Stimulated activated CD4-positive, alpha-beta T cell treated with anti-CD3 and anti-CD28 coated beads, Interleukin-1b, Interleukin-23, amount 100 ng/mL, for 48 hours (primary cell): ENCODE data around the gene GTF2H4.

Experiments
- DNase-seq: peaks from one replicate; pipeline ENCODE4 v3.0.0-alpha.2; 2020

Gene GTF2H4

DNA sequence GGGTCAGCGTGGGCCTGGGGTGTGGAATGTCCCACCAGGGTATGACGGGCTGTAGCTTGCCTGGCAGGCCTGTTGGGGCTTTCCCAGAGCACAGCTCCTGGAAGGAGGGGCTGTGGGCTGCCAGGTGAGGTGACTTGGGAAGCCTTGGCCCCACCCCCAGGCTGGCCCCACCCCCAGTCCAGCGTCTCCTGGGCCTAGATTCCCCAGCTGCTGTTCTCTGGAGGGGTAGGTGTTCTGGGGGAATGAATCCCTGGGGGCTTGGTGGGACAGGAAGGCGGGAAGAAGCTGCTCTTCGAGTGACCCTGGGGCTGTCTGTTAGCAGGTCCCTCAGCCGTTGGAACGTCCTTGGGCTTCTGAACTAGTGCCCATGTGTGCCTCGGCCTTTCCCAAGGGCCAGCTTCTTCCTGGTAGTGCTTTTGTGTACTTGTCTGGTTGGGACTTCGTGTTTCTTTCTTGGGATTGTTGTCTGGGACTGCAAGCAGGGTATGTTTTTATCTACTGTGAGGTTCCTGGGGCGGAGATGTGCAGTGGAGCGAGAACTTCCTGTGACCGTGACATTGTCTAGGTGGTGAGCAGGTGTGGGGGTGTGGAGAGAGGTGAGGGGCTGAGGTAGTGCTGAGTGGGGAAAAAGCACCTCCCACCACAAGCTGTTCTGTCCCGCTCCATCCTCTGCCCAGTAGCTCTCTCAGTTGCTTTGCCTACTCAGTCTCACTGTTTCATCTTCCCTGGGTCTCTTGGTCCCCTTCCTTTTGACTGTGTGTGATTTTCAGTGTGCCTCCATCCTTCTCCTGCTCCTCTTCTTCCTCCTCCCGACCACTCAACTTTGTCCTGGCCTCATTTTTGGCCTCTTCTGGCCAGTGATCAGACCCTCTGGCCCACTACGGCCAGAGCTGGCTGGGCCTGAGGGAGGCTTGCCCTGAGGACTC, 25.0 kb upstream of the GTF2H4 start:
- DNase-seq = no peak

GRCh38 chr6:30883685-30884520, 24.1 kb upstream of the GTF2H4 start, which contains the start of gene DDR1:
Gene DDR1 (plus strand): TSS chr6:30884519. CDS start chr6:30888730, 4,211 bp downstream.
- DNase-seq = peak; percentile 32

DNA sequence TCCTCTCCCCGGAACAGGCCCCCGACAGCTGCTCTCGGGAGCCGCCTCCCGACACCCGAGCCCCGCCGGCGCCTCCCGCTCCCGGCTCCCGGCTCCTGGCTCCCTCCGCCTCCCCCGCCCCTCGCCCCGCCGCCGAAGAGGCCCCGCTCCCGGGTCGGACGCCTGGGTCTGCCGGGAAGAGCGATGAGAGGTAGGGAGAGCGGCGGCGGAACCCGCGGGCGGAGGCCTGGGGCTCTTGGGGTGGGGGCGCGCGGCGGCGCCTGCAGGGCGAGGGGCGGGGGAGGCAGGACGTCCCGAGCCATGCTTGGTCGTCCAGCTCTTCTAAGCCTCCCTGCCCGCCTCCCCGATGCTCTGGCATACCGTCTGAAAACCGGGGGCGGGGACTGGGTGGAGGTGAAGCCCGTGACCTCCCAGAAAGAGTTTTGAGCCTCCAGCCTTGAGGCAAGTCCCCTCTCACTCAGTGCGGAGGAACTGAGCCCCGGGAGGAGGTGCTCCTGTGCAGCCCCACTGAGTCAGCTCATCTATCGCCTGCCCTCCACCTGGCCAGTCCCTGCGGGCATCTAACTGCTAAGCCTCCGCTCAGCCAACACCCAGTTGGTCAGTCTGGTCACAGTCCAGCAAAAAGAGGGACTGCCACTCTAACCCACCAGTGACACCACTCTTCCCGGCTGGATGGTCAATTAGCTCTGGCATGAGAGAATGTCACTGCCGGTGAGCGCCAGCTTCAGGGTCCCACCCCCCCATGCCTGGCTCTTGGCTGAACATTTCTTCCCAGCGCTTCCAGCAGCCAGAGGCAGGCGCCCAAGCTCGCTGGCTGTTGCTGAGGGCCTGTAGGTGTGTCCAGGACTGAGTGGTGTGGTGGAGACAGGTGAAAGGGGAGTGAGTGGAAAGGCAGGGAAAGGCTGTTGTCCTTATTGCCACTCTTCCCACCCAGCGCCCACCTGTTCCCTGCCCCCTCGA, 23.2 kb upstream of the GTF2H4 start:
- peak; percentile 33 for DNase-seq

DNA sequence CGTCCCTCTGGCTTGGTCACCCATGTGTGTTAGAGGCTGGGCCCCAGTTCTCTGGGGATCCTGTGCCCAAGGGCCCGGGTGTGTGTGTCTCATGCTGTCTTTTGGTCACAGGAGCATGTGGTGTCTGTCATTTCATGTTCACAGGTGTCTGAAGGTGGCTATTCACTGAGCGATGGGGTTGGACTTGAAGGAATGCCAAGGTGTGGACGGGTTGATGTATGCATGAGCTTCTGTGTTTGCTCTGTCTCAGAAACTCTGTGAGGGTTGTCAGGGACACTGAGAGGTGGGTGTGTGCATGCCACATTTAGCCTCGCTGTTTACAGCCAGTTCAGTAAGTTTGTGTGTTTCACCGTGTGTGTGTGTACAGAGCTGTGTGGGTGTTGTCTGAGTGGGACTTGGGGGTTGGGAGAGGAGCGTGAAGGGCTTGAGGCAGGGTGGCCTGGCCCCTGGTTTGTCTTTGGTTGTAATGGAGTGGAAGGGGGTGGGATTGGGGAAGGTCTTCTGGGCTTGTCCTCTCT, 22.5 kb upstream of the GTF2H4 start:
- DNase-seq = no peak

- DNase-seq = peak; percentile 35
These were observed 21.8 kb upstream of the GTF2H4 start for GRCh38 chr6:30885999-30886896.

DNA sequence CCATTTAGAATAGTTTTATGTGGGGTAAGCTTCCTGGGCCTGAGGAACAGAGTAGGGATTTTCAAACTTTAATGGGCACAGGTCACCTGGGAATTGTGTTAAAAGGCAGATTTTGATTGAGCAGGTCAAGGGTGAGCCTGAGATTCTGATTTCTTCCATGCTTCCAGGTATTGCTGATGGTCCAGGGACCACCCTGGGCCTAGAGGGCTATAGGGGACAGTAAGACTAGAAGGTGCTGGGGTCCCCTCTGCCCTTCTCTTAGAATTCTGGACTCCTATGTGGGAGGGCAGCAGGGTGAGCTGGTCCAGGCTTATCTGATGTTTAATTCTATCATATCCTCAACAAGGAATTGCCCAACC, 21.1 kb upstream of the GTF2H4 start:
- no peak for DNase-seq

DNA sequence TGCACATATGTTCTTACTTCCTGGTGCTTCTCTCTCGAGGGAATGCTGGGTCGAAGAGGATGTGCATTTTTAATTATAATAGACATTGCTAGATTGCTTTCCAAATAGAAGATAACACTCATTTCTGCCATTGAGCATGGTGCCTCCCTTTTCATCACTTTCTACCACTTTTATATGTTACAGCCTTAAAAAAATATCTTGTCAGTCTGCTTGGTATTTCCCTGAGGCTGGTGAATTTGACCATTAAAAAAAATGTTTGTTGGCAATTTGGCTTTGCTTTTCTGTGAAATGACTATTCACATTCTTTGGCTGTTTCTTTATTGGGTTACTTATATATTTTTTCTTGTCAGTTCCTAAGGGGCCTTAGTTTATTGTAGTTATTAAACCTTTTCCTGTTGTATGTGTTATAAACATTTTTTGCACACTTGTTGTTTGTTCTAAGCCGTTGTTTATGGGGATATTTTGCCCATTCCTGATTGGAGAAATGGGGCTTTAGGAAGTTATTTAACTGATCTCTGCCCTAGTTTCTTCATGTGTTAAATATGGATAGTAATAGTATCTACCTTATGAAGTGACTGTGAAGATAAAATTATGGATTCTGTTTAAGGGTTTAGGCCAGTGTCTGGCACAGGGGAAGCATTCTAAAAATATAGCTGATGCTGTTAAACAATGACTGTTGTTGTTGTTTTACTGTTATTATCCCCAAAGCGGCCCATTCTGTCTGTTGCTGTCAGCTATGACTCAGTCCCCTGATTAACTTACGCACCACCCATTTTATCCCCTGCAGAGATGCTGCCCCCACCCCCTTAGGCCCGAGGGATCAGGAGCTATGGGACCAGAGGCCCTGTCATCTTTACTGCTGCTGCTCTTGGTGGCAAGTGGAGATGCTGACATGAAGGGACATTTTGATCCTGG, 19.8 kb upstream of the GTF2H4 start:
- DNase-seq = no peak

- no peak for DNase-seq
These were observed 19.1 kb upstream of the GTF2H4 start for GRCh38 chr6:30888816-30889495.

DNA sequence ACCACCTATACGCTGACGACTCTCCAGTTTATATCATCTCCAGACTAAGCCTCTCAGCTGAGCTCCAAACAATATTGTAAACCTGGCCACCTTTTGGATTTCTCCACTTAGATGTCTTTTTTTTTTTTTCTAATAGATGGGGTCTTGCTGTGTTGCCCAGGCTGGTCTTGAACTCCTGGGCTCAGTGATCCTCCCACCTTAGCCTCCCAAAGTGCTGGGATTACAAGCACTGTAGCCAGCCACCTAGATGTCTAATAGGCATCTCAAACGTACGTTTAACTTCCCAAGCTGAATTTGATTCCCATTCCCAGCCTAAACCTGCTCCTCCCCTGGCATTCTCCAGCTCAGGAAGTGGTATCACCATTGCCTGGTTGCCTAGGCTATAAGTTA, 18.5 kb upstream of the GTF2H4 start:
- no peak for DNase-seq

- DNase-seq = no peak
These were observed 17.9 kb upstream of the GTF2H4 start for GRCh38 chr6:30889921-30890645.

GRCh38 chr6:30890646-30891449, 17.2 kb upstream of the GTF2H4 start:
- DNase-seq = no peak

- DNase-seq = no peak
These were observed 16.6 kb upstream of the GTF2H4 start for GRCh38 chr6:30891450-30891723.

DNA sequence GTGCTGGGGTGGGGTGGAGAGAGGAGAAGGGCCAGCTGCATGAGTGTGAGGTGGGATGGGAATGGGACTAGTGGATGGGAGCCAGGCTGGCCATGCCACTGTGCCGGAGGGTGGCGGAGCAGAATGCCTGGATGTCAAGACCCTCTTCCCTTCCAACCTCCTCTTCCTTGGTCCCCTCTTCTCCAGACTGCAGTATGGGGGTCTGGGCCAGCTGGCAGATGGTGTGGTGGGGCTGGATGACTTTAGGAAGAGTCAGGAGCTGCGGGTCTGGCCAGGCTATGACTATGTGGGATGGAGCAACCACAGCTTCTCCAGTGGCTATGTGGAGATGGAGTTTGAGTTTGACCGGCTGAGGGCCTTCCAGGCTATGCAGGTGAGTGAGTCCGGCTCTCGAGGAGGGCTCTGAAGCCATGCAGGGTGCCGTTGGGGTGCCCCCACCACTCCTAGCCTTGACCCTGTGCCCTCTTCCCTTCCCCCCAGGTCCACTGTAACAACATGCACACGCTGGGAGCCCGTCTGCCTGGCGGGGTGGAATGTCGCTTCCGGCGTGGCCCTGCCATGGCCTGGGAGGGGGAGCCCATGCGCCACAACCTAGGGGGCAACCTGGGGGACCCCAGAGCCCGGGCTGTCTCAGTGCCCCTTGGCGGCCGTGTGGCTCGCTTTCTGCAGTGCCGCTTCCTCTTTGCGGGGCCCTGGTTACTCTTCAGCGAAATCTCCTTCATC, 16.0 kb upstream of the GTF2H4 start:
- no peak for DNase-seq

DNA sequence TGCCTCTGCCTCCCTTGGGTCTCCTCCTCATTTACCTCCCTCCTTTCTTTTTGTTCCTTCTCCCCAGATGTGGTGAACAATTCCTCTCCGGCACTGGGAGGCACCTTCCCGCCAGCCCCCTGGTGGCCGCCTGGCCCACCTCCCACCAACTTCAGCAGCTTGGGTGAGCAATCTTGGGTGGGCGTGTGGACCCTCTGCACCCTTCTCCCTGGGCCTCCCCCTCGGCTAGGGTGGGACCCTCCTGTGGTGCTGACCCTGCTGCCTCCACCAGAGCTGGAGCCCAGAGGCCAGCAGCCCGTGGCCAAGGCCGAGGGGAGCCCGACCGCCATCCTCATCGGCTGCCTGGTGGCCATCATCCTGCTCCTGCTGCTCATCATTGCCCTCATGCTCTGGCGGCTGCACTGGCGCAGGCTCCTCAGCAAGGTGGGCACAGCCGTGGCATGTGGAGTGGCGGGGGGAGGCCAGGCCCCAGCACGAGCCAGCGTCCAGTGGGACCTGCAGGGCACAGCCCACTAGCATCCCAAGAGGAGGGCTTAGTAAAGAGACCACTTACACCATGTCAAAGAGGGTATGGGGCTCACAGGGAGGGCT, 14.9 kb upstream of the GTF2H4 start:
- DNase-seq = no peak

DNA sequence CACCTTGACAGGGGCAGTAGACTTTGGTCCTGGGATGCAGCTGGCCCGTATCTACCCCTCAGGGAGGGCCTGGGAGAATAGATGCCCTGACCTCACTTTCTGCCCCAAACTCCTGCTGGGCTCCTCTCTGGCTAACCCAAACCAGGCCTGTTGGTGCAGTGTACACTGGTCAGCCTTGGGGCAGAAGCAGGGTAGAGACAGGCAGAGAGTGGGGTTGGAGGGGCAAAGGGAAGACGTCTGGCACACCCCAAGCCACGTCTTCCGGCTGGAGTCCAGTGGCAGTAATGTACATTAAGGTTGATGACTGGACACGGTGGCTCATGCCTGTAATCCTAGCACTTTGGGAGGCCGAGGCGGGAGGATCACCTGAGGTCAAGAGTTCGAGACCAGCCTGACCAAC, 14.3 kb upstream of the GTF2H4 start:
- no peak for DNase-seq

- DNase-seq = no peak
These were observed 13.6 kb upstream of the GTF2H4 start for GRCh38 chr6:30894381-30894780.

DNA sequence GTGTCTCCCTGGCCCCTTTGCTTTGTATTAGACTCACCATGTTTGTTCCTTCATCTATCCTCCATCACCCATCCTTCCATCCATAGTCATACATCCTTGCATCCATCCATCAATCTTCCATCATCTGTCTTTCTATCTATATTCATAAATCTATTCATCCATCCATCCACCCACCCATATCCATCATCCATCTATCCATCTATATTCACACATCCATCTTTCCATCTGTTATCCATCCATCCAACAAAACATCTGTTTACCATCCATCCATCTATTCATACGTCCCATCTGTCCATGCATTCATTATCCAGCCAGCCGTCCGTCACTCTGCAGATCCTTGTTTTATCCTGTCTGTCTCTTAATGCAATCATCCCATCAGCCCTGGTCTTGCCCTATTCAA, 13.1 kb upstream of the GTF2H4 start:
- DNase-seq = no peak
